KOPT-K1 (cell line): ENCODE measurements around the gene HID1.

Experiments
- H3K27ac ChIP-seq: fragments of 200-600 bp; sonication (generic); 2 replicates; pipeline ENCODE4 v1.5.1; 2016; ENCODE audit warnings: antibody characterized with exemption, mild to moderate bottlenecking, low read depth, low read length; ENCODE audit not compliant: poor library complexity, severe bottlenecking
- H3K36me3 ChIP-seq: fragments of 200-600 bp; sonication (generic); 2 replicates; pipeline ENCODE4 v1.5.1; 2017; ENCODE audit warnings: antibody characterized with exemption, mild to moderate bottlenecking, low read length, moderate library complexity; ENCODE audit not compliant: insufficient read depth
- H3K9me3 ChIP-seq: fragments of 200-600 bp; sonication (generic); 2 replicates; pipeline ENCODE4 v1.5.1; 2017; ENCODE audit warnings: antibody characterized with exemption, low read length, mild to moderate bottlenecking; ENCODE audit not compliant: insufficient read depth, poor library complexity, severe bottlenecking

Gene HID1

DNA sequence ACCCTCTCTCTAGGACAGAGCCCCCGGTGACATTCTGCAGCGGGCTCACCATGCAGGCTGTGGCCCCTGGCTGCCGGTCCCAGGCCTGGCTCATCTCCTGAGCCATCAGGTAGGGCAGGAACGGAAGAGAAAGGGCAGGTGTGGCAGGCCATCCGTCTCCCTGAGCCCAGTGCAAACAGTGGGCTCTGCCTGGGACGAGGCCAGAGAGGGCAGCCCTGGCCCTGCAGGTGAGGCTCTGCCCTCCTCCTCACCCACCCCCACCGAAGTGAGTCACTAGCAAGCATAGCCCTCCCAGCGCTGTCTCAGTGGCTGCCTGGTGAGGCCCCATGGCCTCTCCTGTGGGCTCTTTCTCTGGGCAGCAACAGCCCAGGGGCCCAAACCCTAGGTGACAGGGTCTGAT, 22.4 kb downstream of the HID1 start:
- H3K9me3 ChIP-seq: no peaks in the 10 kb centered on the region
- no peak overlapping the region for H3K27ac ChIP-seq
- H3K36me3 ChIP-seq: no peaks in the 10 kb centered on the region

DNA sequence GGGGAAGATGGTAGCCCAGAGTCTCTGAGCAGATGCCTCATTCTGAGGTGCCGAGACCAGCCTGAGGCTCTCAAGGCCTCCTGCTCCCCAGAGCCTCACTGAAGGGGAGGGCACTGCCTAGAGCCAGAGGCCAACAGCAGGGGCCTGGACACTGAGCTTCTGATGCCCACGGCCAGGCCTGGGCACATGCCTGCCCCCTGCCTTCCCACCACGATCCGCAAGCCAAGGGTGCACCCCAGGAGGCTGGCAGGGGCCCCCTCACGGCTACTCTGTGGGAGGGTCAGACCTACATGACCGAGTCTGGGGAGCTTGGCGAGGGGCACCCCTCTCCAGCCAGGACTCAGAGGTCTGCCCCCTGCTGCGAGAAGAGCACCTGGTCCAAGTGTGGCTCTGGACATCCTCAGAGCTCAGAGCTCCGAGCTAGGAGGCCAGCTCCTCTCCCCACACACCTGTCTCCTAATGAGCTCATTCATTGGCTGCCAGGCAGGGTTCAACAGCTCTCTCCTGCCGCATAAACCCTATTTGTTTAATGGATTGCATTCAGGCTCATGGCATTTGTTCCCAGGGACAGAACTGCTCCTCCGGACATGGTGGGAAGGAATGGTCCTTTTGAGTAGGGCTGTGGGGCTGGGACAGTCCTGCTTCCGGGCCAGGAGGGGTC, 23.0 kb downstream of the HID1 start:
- H3K36me3 ChIP-seq: no peaks in the 10 kb centered on the region
- H3K9me3 ChIP-seq: no peaks in the 10 kb centered on the region
- no peak overlapping the region for H3K27ac ChIP-seq

DNA sequence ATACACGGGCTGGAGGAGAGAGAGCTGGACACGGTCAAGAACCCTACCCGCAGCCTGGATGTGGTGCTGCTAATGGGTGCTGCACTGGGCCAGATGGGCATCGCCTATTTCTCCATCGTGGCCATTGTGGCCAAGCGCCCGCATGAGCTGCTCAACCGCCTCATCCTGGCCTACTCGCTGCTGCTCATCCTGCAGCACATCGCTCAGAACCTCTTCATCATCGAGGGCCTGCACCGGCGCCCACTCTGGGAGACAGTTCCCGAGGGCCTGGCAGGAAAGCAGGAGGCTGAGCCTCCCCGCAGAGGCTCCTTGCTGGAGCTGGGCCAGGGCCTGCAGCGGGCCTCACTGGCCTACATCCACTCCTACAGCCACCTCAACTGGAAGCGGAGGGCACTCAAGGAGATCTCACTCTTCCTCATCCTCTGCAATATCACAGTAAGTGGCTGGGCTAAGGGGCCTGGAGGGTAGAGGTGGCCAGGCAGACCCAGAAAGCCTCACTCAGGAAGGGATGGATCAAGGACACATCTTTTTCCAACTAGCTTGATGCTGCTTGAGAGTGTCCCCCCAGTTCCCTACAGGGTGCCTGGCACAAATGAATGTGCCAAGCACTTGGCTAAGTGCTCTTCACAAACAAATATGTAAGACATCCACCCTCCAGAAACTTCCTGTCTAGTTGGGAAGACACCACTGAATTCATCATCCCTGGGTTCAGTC, 25.4 kb downstream of the HID1 start:
- no peaks in the 10 kb centered on the region for H3K36me3 ChIP-seq
- no peaks in the 10 kb centered on the region for H3K9me3 ChIP-seq
- no peak overlapping the region for H3K27ac ChIP-seq

DNA sequence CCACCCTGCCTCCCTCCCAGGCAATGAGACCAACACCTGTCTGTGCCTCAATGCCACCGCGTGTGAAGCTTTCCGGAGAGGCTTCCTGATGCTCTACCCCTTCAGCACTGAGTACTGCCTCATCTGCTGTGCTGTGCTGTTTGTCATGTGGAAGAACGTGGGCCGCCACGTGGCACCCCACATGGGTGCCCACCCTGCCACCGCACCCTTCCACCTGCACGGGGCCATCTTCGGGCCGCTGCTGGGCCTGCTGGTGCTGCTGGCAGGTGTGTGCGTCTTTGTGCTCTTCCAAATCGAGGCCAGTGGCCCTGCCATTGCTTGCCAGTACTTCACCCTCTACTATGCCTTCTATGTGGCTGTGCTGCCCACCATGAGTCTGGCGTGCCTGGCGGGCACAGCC, 25.9 kb downstream of the HID1 start:
- Histone ChIP-seq H3K27ac (no peak overlapping the region), H3K36me3 (no peaks in the 10 kb centered on the region), H3K9me3 (no peaks in the 10 kb centered on the region)

DNA sequence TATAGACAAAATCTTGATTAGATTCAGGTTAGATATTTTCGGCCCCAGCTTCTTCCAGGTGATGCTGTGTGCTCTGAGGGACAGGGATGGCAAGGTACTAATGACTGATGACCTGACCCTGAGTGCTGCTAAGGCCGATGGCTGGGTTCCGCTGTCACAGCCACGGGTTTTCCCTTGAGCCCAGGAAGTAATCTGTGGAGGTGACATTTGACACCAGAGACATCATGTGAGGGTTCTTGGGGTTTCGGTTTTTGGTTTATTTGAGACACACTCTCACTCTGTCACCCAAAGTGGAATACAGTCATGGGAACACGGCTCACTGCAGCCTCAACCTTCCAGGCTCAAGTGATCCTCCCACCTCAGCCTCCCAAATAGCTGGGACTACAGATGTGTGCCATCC, 27.0 kb downstream of the HID1 start:
- Histone ChIP-seq H3K36me3 (no peaks in the 10 kb centered on the region), H3K27ac (no peak overlapping the region), H3K9me3 (no peaks in the 10 kb centered on the region)

DNA sequence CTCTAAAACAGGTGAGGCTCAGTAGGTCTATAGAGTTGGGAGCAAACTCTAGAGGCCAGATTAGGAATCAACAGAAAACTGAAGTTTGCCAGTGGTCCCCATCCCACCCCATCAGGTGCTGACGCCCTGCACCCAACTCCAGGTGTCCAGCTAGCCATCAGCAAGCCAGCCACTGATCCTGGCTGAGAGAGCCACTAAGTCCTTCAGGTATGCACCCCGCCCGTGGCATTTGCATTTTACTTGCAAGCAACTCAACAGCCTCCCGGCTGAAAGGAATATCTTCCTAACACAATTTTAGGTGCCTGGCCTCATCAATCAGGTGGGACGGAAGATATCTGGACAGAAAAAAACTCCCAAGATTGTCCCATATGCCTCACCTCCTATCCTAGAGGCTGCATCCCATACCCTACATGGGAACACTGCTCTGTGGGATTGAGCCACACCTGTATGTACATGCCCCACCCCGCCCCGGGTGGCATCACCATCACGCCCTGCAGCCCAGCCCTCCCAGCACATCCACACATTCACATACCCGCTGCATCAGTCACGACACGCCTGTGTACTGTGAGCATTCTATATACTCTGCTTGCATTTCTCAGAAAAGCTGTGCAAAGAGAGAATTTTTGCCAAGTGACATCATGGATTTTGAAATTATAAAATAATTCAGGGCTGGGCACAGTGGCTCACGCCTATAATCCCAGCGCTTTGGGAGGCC, 28.6 kb downstream of the HID1 start:
- Histone ChIP-seq H3K27ac (no peak overlapping the region), H3K9me3 (no peaks in the 10 kb centered on the region), H3K36me3 (no peaks in the 10 kb centered on the region)

DNA sequence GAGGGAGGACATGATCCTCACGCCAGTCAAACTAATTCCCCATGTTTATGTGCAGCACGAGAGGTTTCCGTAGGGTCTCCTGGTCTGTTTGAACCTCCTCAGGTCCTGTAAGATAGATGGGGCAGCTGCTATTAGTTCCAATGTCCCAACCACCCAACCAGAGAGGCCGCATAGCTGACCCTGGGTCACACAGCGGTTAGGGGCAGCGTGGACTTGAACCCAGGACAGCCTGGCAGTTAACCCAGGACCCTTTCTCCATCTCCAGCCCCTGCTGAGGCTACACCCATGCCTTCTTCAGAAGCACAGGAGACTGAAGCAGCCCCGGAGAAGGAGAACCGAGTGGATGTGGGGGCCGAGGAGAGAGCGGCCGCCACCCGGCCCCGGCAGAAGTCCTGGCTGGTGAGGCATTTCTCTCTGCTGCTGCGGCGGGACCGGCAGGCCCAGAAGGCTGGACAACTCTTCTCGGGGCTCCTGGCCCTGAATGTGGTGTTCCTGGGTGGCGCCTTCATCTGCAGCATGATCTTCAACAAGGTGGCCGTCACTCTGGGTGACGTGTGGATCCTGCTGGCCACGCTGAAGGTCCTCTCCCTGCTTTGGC, 31.3 kb downstream of the HID1 start:
- no peaks in the 10 kb centered on the region for H3K9me3 ChIP-seq
- no peak overlapping the region for H3K27ac ChIP-seq
- H3K36me3 ChIP-seq: no peaks in the 10 kb centered on the region

DNA sequence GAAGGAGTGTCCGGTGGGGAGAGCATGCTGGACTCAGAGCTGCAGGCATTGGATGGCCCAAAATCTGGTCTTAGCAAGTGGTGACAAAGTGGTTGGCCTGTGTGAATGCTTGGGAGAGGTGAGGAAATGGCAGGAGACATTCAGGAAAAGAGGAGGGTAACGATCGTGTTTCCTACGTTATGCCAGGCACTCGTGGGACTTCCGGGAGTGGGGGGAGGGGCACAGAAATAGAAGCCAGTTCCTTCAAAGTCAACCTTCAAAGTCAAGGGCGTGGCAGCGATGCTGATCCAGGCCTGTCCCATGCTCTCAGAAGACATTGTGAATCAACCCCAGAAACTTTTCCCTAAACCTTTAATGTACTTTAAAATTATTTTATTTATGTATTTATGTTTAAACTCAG, 33.0 kb downstream of the HID1 start:
- H3K36me3 ChIP-seq: no peaks in the 10 kb centered on the region
- H3K9me3 ChIP-seq: no peaks in the 10 kb centered on the region
- H3K27ac ChIP-seq: no peak overlapping the region

DNA sequence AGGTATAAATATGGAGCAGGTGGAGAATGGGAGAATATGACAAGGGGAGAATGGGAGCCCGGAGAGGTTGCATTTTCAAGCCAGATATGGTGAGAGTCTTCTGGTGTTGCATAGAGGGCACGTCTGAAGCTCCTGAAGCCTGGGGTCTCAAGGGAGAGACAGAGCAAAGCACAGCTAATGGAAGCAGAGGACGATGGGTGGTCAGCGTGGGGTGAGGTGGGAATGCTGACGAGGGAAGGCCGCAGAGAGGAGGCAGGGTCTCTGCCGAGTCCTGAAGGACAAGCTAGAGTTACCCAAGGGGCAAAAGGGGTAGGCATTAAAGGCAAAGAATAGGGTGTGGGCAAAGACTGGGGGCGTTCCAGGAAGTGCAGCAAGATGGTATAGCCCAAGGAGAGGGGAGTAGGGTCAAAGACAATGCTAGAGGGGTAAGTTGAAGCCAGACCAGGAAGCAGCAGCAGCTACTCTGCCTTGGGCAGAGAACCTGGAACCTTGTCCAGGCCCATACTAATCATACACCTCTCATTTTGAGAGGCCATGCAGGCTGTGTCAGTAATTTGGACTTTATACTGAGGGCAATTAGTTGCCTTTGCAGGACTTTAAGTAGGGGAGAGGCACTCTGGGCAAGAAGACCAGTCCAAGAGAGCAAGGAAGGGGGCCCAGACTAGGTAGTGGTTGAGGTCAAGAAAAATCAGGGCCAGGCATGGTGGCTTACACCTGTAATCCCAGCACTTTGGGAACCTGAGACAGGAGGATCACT, 34.2 kb downstream of the HID1 start:
- Histone ChIP-seq H3K36me3 (no peaks in the 10 kb centered on the region), H3K9me3 (no peaks in the 10 kb centered on the region)

DNA sequence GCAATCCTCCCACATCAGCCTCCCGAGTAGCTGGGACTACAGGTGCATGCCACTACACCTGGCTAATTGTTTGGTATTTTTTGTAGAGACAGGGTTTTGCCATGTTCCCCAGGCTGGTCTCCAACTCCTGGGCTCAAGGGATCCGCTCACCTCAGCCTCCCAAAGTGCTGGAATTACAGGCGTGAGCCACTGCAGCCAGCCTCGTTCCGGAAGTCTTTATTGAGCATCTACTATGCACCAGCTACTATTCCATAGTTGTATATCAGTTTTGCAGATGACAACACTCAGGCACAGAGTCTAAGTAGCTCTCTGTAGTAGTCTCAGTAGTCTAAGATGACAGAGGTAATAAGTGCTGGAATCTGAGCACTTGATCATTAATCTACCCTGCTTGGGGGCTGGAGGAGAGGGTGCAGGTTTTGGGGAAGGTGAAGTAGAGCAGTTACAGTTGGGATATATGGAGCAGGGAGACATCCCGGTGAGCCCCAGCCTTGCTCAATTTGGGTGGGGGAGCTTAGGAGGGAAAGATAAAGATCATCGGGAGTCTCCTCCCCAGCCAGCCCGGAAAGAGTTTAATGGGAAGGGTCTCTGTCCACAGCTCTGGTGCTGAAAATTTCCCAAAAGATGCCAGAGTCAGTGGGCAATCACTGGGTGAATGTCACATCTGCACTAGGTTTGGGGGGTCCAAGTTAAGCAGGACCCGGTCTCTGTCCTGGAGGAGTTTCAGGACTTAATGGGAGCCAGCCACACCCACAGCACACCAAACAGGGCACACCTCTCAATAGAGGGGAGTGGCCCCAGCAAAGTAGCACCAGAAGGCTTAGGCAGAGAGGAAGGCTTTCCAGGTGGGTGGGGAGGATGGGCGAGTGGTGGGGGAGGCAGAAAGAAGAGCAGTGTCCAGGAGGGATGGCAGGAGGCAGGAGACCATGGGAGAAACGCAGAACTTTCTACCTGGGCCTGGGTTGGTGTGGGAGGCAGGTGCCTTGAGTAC, 35.2 kb downstream of the HID1 start:
- Histone ChIP-seq H3K36me3 (no peaks in the 10 kb centered on the region), H3K27ac (no peak overlapping the region), H3K9me3 (no peaks in the 10 kb centered on the region)

More for the DNA sequence above, 34.2 kb downstream of the HID1 start:
- H3K27ac ChIP-seq: no peak overlapping the region

DNA sequence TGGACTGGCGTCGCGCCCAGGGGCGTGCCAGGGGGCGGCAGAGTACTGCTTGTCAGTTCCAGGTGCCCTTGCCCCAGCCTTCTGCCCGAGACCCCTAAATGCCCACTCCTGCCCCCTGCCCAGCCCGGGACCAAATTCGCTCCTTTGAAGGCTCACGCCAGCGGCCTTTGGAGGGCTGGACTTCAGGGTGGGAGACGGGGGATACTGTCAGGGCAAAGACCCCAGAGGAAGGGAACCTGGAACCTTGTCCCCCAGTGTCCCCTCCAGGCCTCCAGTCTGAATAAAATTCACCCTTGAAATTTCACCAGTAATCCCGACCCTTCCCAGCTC, 36.1 kb downstream of the HID1 start:
- H3K9me3 ChIP-seq: no peaks in the 10 kb centered on the region
- no peaks in the 10 kb centered on the region for H3K36me3 ChIP-seq
- H3K27ac ChIP-seq: no peak overlapping the region

DNA sequence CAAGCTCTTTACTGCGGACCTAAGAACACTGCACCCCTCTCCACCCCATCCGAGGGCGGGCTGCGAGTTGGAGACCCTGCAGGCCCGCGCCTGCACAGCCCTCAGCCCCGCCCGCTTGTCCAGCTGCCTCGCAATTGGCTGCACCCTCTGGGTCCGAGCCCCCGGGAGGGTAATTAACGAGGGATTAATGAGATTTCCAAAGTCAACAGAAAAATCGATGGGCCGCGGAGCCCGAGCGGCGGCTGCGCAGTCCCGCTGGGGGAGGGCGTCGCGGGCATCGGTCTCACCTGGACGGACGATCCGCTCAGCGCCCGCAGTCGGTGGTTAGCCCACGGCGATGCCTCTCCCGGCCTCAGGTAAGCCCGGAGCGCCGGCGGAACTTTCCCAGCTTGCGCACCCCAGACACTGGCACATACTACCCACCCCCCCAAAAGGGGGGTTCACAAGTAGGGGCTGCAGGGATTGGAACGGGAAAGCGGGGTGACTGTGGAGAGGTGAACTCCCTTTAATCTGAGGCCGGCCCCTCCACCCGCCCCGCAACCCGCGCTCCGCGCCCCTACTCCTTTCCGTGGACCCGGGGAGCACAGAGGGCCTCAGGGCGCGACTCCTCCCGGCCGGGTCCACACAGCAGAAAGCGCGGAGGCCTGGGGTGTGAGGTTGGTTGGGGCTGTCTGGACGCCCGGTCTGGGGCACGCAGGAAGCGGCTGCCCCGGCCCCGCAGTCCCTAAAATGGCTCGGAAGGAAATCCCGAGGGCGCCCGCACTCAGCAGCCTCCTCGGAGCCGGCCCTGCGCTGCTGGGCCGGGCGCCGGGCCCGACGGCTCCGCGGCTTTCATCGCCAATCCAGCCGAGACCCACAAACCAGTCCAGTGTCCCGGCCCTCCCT, 36.7 kb downstream of the HID1 start, which contains the start of gene OTOP3:
OTOP3 (plus strand) TSS at position 314 of the 885 bp plus-strand sequence; CDS start at position 338, 24 bp downstream.
- Histone ChIP-seq H3K36me3 (no peaks in the 10 kb centered on the region), H3K27ac (no peak within 1 kb of the TSS), H3K9me3 (no peaks in the 10 kb centered on the region)

DNA sequence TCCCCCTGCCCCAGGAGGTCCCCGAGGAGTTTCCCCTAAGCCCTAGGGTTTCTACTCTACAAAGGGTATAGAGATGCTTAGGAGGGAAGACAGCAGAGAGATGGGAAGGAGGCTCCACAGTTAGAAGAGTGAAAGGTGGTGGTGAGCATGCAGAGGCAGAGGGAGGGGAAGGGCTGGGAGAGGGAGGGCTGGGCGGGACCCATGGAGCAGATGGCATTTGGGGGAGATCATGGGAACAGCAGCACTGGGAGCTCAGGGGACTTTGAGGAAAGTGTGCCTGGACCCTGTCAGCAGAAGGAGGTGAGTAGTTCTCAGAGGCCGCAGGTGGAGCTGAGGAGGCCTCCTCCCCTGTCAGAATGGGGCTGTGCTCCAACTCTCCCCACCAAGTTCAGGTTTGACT, 37.5 kb downstream of the HID1 start:
- Histone ChIP-seq H3K27ac (no peak overlapping the region), H3K36me3 (no peaks in the 10 kb centered on the region), H3K9me3 (no peaks in the 10 kb centered on the region)
